Fibroblast of the aortic adventitia (primary cell): ENCODE results near the gene STK39. TPM values are rescaled to one million over a fixed set of nuclear protein-coding genes. Genes with fewer than 3 reads are reported as not detected.

ENCODE experiments used
- DNase-seq: peaks from one replicate; pipeline ENCODE4 v3.0.0-alpha.2; 2010; ENCODE audit warnings: low read depth
- H3K4me3 ChIP-seq: 2 replicates; pipeline ENCODE4 v1.5.1; 2011; ENCODE audit warnings: low read depth, mild to moderate bottlenecking, control low read depth, low read length, moderate library complexity
- CTCF ChIP-seq: IDR thresholded peaks from 2 replicates; pipeline ENCODE4 v1.5.1; 2011; ENCODE audit warnings: mild to moderate bottlenecking, low read length, control low read depth, inconsistent platforms; ENCODE audit not compliant: insufficient read depth
- total RNA-seq: library from RNA; depleted of rRNA; stranded (reverse); fragments of >200 nt; gene quantifications from 2 replicates; pipeline ENCODE4 v1.2.3, GENCODE V29; 2012; ENCODE audit warnings: low replicate concordance

STK39 gene
- total RNA-seq, 1 donor, result 31.0 TPM

GRCh38 chr2:168156661-168157060 lies 90.7 kb downstream of the STK39 start:
- no peak overlapping the region for H3K4me3 ChIP-seq
- TF ChIP-seq CTCF, result peak; percentile 21
- peak; percentile 80 for DNase-seq

- TF ChIP-seq CTCF, result no peak
- DNase-seq, result no peak
Measured at GRCh38 chr2:168155680-168156079, 91.7 kb downstream of the STK39 start.

GRCh38 chr2:168155046-168155445 lies 92.3 kb downstream of the STK39 start:
- no peak overlapping the region for H3K4me3 ChIP-seq
- DNase-seq, result peak; percentile 16
- TF ChIP-seq CTCF, result no peak

More at GRCh38 chr2:168155680-168156079, 91.7 kb downstream of the STK39 start:
- no peak overlapping the region for H3K4me3 ChIP-seq

GRCh38 chr2:168152902-168153530 lies 94.4 kb downstream of the STK39 start:
- TF ChIP-seq CTCF, result no peak
- DNase-seq, result peak; percentile 16
- no peak overlapping the region for H3K4me3 ChIP-seq

- TF ChIP-seq CTCF, result no peak
- DNase-seq, result no peak
- H3K4me3 ChIP-seq, result no peak overlapping the region
Measured at GRCh38 chr2:168149986-168150385, 97.4 kb downstream of the STK39 start.

- no peak for DNase-seq
- TF ChIP-seq CTCF, result no peak
Measured at GRCh38 chr2:168149150-168149974, 98.0 kb downstream of the STK39 start.

More at GRCh38 chr2:168149150-168149974, 98.0 kb downstream of the STK39 start:
- no peak overlapping the region for H3K4me3 ChIP-seq
